ENCODE results near the gene CRLF3.

DNA sequence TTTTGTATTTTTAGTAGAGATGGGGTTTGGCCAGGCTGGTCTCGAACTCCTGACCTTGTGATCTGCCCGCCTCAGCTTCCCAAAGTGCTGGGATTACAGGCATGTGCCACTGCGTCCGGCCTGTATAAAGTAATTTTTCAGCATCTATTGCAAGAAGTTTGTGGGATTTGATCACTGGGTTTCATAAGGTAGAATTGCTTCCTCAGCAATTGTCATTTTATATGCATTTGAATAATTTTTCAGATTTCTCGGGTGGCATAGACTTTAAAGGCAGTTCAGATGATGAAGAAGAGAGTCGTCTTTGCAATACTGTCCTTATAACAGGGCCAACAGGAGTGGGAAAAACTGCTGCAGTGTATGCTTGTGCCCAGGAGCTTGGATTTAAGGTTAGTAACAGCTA is 44.5 kb upstream of the CRLF3 start:
- TF ChIP-seq, protein P1, sequence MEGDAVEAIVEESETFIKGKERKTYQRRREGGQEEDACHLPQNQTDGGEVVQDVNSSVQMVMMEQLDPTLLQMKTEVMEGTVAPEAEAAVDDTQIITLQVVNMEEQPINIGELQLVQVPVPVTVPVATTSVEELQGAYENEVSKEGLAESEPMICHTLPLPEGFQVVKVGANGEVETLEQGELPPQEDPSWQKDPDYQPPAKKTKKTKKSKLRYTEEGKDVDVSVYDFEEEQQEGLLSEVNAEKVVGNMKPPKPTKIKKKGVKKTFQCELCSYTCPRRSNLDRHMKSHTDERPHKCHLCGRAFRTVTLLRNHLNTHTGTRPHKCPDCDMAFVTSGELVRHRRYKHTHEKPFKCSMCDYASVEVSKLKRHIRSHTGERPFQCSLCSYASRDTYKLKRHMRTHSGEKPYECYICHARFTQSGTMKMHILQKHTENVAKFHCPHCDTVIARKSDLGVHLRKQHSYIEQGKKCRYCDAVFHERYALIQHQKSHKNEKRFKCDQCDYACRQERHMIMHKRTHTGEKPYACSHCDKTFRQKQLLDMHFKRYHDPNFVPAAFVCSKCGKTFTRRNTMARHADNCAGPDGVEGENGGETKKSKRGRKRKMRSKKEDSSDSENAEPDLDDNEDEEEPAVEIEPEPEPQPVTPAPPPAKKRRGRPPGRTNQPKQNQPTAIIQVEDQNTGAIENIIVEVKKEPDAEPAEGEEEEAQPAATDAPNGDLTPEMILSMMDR (IDR thresholded peaks at IDR 0.05), result no peak
- TF ChIP-seq SP1 (CRISPR knock-in tag; conservative IDR thresholded peaks at IDR 0.05) (no peak), CREM (CRISPR knock-in tag; IDR thresholded peaks at IDR 0.05) (no peak)
- TF ChIP-seq, protein P2, sequence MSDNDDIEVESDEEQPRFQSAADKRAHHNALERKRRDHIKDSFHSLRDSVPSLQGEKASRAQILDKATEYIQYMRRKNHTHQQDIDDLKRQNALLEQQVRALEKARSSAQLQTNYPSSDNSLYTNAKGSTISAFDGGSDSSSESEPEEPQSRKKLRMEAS (CRISPR knock-in tag; IDR thresholded peaks at IDR 0.05), result no peak

Measured in WTC11 (cell line).